Measurements from ENCODE around the gene CMIP.

GRCh38 chr16:81478876-81479511 lies 34.4 kb downstream of the CMIP start:
- no peak for TF ChIP-seq ZNF274 (IDR thresholded peaks at IDR 0.05; ENCODE audit: low read depth, low read length)
- no peak for TF ChIP-seq YY1 (IDR thresholded peaks at IDR 0.05; ENCODE audit: insufficient read depth, insufficient read length)

Measured in NT2/D1 (cell line).